T47D (cell line): ENCODE measurements around the gene THG1L.
"Not testable (repeated sequence)": the region's sequence is repeated elsewhere in the genome, so short reads cannot be mapped to it uniquely, and the experiment has no call there.

Experiments used
- DNase-seq, 2 experiments: peaks; one replicate each; pipeline versions ENCODE4 v3.0.0 to v3.0.0-alpha.2; 2011 to 2012; ENCODE audit warnings: low read depth in 1 of 2, low spot score in 1 of 2
- JUND ChIP-seq: IDR thresholded peaks from 2 replicates; pipeline ENCODE4 v1.6.1; 2012; ENCODE audit warnings: low read depth
- in situ Hi-C: cut with HindIII; loops from 2 replicates; pipeline ENCODE4 v1.10.0; 2016; ENCODE audit warnings: low sequenced_read_pairs, low pct_unique_long_range_greater_than_20kb

Gene THG1L

DNA sequence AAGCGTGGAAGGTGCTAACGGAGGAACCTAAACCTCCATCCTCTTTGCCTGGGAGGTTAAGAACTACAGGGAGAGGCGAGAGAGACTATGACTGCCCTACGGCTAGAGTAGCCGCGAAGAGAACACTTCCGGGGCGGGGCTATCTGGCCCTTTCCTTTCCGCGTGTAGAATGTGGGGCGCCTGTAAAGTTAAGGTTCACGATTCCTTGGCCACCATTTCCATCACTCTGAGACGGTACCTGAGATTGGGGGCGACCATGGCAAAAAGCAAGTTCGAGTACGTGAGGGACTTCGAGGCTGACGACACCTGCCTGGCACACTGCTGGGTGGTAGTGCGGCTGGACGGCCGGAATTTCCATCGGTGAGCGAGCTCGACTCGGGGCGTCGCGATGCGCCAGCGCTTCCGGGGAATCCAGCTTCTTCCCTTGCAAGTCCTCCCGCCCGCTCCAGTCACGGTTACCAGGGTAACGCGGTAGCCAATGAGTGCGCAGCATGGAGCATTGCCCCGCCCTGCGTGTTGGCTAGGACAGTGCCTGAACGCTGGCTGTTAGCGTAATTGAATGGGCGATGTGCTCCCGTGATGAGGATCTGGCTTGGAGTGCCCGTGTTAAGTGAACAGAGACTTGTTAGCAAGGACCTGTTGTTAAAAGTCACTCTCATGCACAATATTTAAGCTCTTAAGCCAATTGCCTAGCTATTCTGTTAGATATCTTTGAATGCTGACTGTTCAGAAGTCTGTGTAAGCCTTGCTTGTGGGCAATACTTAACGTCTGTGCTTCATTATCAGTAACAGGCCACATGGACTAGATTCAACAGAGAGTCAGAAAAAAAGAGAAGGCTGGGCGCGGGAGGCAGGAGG is at the start of gene THG1L:
Gene THG1L, plus strand, starts transcription at position 149 of the 858 bp plus-strand sequence. Its CDS starts 21 bp downstream, at position 170.
- in situ Hi-C loops, result no loop called here
- no peak for TF ChIP-seq JUND
- DNase-seq, result peak; percentile 95 to 99

DNA sequence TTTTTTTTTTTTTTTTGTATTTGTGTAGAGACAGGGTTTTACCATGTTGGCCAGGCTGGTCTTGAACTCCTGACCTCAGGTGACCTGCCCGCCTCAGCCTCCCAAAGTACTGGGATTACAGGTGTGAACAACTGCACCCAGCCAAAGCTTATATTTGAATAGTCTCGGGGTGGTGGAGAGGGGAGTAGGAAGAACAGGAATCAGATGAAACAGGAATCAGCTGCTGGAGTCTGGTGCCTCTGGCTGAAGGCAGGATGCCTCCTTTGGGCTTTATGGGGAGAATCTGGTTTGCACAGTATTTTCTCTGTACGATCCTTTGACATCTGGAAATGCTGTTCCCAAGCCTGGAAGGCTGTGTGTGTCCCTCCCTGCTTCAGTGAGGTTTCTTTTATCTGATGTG is 49.0 kb upstream of the THG1L start:
- DNase-seq, result no peak
- TF ChIP-seq JUND, result no peak
- in situ Hi-C loops, result no loop called here

DNA sequence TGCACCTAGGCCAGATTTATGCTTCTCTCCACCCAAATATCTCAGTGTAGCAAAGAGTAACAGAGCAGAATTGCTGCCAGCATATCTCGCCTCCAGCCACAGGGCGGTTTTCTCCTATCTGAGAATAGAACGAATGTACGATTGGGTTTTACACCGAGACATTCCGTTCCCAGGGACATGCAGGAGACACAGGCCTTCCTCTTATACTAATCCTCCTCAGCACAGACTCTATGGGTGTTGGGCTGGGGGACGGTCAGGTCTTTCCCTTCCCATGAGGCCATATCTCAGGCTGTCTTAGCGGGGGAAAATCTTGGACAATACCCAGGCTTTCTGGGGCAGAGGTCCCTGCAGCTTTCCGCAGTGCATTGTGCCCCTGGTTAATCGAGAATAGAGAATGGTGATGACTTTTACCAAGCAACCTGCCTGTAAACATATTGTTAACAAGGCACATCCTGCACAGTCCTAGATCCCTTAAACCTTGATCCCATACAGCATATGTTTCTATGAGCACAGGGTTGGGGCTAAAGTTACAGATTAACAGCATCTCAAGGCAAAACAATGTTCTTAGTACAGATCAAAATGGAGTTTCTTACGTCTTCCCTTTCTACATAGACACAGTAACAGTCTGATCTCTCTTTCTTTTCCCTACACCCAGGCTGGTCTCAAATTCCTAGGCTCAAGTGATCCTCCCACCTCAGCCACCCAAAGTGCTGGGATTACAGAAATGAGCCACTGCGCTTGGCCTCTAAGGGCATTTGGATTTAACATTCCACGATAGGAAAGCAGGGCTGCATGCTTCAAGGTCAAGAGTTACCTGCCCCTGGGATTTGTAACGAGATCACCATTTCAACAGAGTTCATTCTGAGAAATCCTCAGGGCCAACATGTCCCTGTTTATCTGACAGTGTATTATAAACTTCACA is 44.7 kb upstream of the THG1L start:
- in situ Hi-C loops, DNase-seq: not testable (repeated sequence)

DNA sequence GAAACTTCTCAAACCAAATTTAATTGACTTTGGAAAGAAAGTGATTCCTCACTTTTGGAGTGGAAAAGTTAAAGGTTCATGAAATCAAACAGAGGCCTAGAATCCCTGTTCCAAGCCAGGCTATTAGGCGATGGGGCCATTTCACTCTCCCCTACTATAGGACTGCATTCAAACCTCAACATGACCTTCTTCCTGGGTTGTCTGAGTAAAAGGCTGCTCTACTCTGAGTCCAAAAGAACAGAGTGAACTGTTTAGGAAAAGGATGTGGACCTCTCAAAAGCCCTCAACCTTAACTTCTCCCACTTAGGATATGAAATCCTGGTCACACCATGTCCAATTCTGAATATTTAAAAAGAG is 44.0 kb upstream of the THG1L start:
- no peak for DNase-seq
- in situ Hi-C loops, result no loop called here
- no peak for TF ChIP-seq JUND

DNA sequence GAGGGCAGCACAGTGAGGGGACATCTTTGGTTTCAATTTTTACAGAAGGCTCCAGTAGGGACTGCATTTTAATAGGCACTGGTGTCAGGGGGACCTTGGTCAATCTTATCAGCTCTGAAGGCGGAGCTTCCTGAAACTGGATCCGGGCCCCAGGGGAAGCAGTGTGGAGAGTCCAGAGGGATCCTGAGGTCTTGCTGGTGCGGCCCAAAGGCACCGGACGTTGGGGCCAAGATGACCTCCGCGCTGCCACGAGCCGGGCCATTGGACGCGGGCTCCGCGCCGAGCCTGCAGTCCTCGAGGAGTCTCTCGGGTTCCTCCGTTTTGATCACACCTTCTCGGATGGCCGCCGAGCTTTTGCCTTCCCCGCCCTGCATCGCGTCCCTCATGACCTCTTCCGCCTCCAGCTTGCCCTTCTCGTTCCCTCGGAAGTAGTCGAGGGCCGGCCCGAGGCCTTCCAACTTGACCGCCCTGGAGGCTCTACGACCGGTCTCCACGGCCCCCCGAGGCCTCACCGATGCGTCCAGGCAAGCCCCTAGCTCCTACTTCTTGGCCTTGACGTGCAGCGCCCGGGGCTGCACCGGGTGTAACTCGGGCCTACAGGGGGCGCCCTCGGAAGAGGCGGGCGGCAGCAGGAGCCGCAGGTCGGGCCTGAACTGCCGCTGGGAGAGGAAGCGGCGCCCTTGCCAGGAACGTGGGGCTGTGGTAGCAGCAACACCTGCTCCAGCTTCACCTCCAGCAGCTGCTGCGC is 41.1 kb upstream of the THG1L start:
- in situ Hi-C loops, result no loop called here
- no peak for DNase-seq
- no peak for TF ChIP-seq JUND

DNA sequence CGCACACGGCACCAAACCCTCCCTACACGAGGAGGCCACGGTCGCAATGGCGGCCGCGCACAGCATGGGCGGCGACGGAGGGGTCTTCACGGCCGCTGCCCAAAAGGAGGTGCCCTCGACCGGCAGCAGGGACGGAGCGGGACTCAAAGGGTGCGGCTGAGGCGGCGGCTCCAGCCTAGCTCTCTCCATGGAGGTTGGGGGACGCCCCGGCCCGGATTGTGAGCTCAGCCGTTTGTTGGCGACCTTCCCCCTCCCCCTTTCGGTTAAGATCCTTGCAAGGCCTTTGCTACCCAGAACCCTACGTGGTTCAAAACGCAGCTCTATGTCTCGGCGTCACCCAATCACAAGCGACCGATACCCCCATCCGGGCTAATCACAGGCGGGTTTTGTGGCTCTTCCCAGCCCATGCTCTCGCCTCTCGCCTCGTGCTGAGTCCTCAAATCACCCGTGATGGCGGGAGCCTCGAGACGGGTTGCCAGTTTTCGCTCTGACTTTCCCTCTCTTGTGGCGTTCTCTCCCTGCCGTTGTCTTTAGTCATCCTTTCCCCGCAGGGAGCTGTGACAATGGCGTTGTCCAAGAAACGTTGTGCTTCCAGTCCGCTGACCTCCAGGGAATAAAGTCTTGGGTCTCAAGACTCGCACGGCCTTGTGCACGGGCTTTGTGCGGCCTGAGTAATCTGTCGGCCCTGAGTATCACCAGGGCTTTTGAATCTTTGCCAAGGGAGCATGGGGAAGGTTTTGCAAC is 40.4 kb upstream of the THG1L start:
- in situ Hi-C loops, result no loop called here
- TF ChIP-seq JUND, result no peak
- DNase-seq, result no peak

DNA sequence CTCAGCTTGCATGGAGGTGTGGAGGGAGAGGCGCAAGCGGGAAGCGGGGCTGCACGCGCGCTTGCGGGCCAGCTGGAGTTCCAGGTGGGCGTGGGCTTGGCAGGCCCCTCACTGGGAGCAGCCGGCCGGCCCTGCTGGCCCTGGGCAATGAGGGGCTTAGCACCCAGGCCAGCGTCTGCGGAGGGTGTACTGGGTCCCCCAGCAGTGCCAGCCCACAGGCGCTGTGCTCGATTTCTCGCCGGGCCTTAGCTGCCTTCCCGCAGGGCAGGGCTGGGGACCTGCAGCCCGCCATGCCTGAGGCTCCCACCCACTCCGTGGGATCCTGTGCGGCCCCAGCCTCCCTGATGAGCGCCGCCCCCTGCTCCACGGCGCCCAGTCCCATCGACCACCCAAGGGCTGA is 37.4 kb upstream of the THG1L start:
- DNase-seq, in situ Hi-C loops: not testable (repeated sequence)

DNA sequence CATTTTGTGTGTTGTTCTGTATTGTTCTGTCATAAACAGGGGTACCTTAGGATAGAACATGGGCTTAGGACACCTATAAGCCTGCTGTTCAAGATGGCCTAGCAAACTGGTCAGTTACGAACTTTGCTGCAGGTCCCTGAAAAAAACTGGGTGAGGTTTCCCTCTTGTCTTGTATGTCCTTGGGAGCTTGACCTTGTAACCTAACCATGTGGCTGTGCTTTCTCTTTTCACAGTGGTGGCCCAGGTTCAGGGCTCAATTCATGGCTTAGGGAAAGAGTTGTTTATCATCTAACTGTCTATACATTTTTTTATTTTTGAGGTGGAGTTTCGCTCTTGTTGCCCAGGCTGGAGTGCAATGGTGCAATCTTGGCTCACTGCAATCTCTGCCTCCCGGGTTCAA is 35.1 kb upstream of the THG1L start:
- DNase-seq, in situ Hi-C loops: not testable (repeated sequence)

DNA sequence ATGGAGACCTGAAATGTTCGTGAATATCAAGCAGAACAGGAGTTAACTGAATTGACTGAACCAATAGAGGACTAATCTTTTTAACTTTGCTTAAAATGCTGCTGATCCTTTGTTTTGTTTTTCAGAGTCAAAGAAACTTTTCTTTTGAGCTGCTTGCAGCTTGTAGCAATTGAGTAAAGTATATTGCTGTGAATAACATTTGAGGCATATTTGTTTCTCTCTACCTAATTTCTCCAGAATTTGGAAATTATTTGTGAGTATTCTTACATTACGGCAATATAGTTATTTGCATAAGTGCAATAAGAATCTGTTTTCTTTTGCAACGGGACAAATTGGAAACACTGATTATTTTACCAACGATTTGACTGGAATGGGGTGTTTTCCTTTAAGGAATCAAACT is 32.5 kb upstream of the THG1L start:
- peak in 1 of 2 experiments; percentile 26 for DNase-seq
- in situ Hi-C loops, result not testable (repeated sequence)

DNA sequence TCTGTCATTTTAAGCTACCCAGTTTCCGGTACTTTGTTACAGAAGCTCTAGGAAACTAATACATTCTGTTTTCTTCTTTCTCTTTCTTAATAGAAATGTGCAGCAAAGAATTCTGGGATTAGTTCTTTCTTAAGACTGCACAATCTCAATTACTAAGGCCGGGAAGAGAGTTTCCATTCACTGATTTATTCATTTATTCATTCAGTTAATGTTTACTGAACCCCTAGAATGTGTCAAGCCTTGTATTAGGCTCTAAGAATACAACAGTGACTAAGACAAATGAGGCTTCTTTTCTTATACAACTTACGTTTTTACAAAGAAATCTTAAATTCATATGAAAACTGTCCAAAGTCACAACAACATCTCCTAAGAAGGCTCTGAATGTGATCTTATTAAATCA is 27.5 kb upstream of the THG1L start:
- TF ChIP-seq JUND, result no peak
- in situ Hi-C loops, result no loop called here
- no peak for DNase-seq

DNA sequence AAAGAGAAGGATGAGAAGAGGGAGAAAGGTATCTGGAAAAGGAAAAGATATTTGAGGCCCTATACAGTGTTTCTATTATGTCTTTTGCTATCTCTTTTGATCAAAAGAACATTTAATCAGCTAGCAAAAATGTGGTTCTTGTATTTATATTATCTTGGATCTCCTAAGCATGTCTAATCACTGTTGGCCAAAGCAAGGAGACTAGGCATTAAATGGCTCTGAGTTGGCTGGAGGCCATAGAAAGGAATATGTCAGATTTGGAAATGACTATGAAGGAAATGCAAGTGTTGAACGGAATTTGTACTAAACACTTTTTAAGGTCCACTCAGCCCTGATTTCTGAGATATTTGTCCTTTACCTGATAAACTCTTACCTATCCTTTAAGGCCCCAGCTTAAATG is 22.4 kb upstream of the THG1L start:
- in situ Hi-C loops, result no loop called here

DNA sequence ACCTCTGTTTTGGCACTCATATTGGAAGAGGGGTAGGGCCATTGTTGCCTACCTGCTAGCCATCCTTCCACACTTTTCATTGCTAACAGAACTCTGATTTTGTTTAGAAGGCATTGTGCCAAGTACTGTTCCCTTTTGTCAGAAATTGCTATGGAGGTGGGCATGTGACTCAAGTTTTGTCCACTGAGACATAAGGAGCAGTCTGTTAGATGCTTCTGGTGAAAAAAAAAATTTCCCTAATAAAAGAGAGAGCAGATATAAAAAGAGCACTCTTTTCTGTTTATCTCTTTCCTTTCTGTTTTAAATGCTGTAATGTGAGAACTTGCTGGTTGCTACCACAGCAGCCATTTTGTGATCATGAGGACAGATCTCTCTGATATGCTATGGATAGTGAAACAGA is 21.9 kb upstream of the THG1L start:
- no peak for TF ChIP-seq JUND
- no peak for DNase-seq
- in situ Hi-C loops, result no loop called here

More for the DNA sequence above, 22.4 kb upstream of the THG1L start:
- DNase-seq, result no peak
- TF ChIP-seq JUND, result no peak
